Panc1 (cell line): ENCODE measurements around the gene GPR37L1. TPM values are rescaled to one million over a fixed set of nuclear protein-coding genes. Genes with fewer than 3 reads are reported as not detected.

ENCODE experiments used
- ATAC-seq: fragments of 200-7000 bp; cut with Tn5 transposase; 2 replicates; pipeline ENCODE4 v1.9.1; 2020; ENCODE audit warnings: mild to moderate bottlenecking, moderate library complexity
- BruUV-seq: library from RNA; stranded (reverse); fragments of 400-500 nt; replicated peaks from 2 replicates; lab custom pipeline; 2021; lab: Mats Ljungman, UMichigan
- CTCF ChIA-PET: fragments of 300-600 bp; sonication (Branson Sonifier 250); formaldehyde crosslinking; loops from one replicate; lab custom pipeline; 2022; ENCODE audit warnings: antibody characterized with exemption; lab: Charles Lee
- POLR2A ChIA-PET: fragments of 300-600 bp; sonication (Branson Sonifier 250); formaldehyde crosslinking; loops from one replicate; lab custom pipeline; 2022; ENCODE audit warnings: antibody characterized with exemption; lab: Charles Lee
- DNase-seq: peaks from one replicate; pipeline ENCODE4 v3.0.0-alpha.2; 2010; ENCODE audit warnings: low read depth, low spot score
- H3K27ac ChIP-seq: 2 replicates; pipeline ENCODE4 v1.5.1; 2011; ENCODE audit warnings: mild to moderate bottlenecking, low read length, inconsistent platforms
- H3K27me3 ChIP-seq: fragments of 200-500 bp; sonication (Bioruptor generic); 2 replicates; pipeline ENCODE4 v1.6.0; 2014; ENCODE audit warnings: low read length, inconsistent platforms; ENCODE audit not compliant: control insufficient read depth, insufficient read depth
- H3K36me3 ChIP-seq: fragments of 200-500 bp; sonication (Bioruptor generic); 2 replicates; pipeline ENCODE4 v1.5.1; 2014; ENCODE audit warnings: inconsistent platforms, mild to moderate bottlenecking, low read length, moderate library complexity; ENCODE audit not compliant: control insufficient read depth, insufficient read depth
- H3K4me1 ChIP-seq: 2 replicates; pipeline ENCODE4 v1.5.1; 2011; ENCODE audit warnings: inconsistent platforms, mild to moderate bottlenecking, low read length, moderate library complexity; ENCODE audit not compliant: control insufficient read depth, insufficient read depth
- H3K4me3 ChIP-seq, 2 experiments: 2 replicates each; pipeline ENCODE4 v1.5.1; 2011 to 2012; ENCODE audit warnings: low read depth in 2 of 2, low read length in 2 of 2, mild to moderate bottlenecking in 2 of 2, inconsistent platforms in 1 of 2, moderate library complexity in 1 of 2
- H3K9me3 ChIP-seq: fragments of 200-500 bp; sonication (Bioruptor generic); 2 replicates; pipeline ENCODE4 v1.5.1; 2014; ENCODE audit warnings: low read depth, mild to moderate bottlenecking, inconsistent platforms, low read length, moderate library complexity; ENCODE audit not compliant: control insufficient read depth, insufficient read depth
- CTCF ChIP-seq: fragments of 450-650 bp; IDR thresholded peaks from 2 replicates; pipeline ENCODE4 v1.5.1; 2017; ENCODE audit warnings: mild to moderate bottlenecking
- POLR2AphosphoS5 ChIP-seq: IDR thresholded peaks from 2 replicates; pipeline ENCODE4 v1.6.1; 2012; ENCODE audit warnings: mild to moderate bottlenecking, low read depth, low read length, moderate library complexity
- SIN3A ChIP-seq: IDR thresholded peaks from 2 replicates; pipeline ENCODE4 v1.6.1; 2012; ENCODE audit warnings: low read depth, mild to moderate bottlenecking, low read length, moderate library complexity, borderline replicate concordance; ENCODE audit not compliant: insufficient read depth
- TCF7L2 ChIP-seq: IDR thresholded peaks from 2 replicates; pipeline ENCODE4 v1.6.1; 2011; ENCODE audit warnings: mild to moderate bottlenecking, low read depth, low read length, inconsistent platforms
- in situ Hi-C: cut with HindIII; loops from 2 replicates; pipeline ENCODE4 v1.10.0; 2016; ENCODE audit warnings: low sequenced_read_pairs, low pct_unique_long_range_greater_than_20kb
- intact Hi-C: fragments of 100-400 bp; cut with micrococcal nuclease; formaldehyde crosslinking; loops from one replicate; pipeline ENCODE4 v1.10.0; 2022; ENCODE audit not compliant: unreplicated experiment
- total RNA-seq: library from RNA; stranded (reverse); gene quantifications from one replicate; pipeline ENCODE4 v1.2.1, GENCODE V29; 2021; ENCODE audit not compliant: unreplicated experiment
- TF ChIP-seq, protein P1 (sequence below), 2 experiments: IDR thresholded peaks; 2 replicates each; pipeline ENCODE4 v1.6.1; 2011 to 2012; ENCODE audit warnings: low read depth in 2 of 2, control low read depth in 1 of 2, low read length in 1 of 2, mild to moderate bottlenecking in 1 of 2, moderate library complexity in 1 of 2; ENCODE audit not compliant: insufficient read depth in 1 of 2

Gene GPR37L1
- total RNA-seq, 1 experiment from 2014 or later: 0.44 TPM

DNA sequence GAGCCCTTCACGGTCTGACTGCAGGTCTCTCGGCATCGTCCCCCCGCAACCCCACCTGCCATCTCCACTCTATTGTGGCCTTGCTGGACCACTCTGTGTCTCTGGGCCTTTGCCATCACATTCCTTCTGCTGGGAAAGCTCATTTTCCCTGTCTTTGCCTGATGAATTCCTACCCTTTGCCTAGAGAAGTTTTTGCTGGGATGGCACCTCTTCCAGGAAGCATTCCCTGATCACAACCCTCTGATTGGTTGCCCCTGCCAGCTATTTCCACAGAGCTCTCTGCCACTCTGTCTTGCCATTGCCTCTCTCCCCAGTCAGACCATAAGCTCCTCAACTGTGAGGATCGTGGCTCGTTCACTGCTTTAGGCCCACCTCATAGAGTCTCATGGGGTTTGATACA is 28.9 kb upstream of the GPR37L1 start:
- Histone ChIP-seq H3K9me3 (no peaks in the 10 kb centered on the region), H3K36me3 (no peaks in the 10 kb centered on the region), H3K4me3 (no peak overlapping the region), H3K4me1 (no peaks in the 10 kb centered on the region), H3K27ac (no peak overlapping the region; the same call in 1 of the 2 replicates), H3K27me3 (no peaks in the 10 kb centered on the region)
- DNase-seq: no peak
- ChIA-PET CTCF (no interaction called here), POLR2A (no interaction called here)
- no peak for ATAC-seq
- TF ChIP-seq, protein P1, sequence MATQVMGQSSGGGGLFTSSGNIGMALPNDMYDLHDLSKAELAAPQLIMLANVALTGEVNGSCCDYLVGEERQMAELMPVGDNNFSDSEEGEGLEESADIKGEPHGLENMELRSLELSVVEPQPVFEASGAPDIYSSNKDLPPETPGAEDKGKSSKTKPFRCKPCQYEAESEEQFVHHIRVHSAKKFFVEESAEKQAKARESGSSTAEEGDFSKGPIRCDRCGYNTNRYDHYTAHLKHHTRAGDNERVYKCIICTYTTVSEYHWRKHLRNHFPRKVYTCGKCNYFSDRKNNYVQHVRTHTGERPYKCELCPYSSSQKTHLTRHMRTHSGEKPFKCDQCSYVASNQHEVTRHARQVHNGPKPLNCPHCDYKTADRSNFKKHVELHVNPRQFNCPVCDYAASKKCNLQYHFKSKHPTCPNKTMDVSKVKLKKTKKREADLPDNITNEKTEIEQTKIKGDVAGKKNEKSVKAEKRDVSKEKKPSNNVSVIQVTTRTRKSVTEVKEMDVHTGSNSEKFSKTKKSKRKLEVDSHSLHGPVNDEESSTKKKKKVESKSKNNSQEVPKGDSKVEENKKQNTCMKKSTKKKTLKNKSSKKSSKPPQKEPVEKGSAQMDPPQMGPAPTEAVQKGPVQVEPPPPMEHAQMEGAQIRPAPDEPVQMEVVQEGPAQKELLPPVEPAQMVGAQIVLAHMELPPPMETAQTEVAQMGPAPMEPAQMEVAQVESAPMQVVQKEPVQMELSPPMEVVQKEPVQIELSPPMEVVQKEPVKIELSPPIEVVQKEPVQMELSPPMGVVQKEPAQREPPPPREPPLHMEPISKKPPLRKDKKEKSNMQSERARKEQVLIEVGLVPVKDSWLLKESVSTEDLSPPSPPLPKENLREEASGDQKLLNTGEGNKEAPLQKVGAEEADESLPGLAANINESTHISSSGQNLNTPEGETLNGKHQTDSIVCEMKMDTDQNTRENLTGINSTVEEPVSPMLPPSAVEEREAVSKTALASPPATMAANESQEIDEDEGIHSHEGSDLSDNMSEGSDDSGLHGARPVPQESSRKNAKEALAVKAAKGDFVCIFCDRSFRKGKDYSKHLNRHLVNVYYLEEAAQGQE (IDR thresholded peaks at IDR 0.05; ENCODE audit: insufficient read depth in 1 of 2, low read depth in 2 of 2, low read length in 1 of 2): no peak
- intact Hi-C loops: no loop called here
- no TSS peak for BruUV-seq
- in situ Hi-C loops: no loop called here

- Histone ChIP-seq H3K4me3 (no peak overlapping the region), H3K36me3 (no peaks in the 10 kb centered on the region), H3K27me3 (no peaks in the 10 kb centered on the region), H3K27ac (no peak overlapping the region), H3K4me1 (peaks cover 10% of the 10 kb centered on the region), H3K9me3 (no peaks in the 10 kb centered on the region)
- intact Hi-C loops: no loop called here
- BruUV-seq: no TSS peak
- TF ChIP-seq POLR2AphosphoS5 (no peak), SIN3A (no peak), CTCF (no peak), TCF7L2 (no peak)
- TF ChIP-seq, protein P1 (IDR thresholded peaks at IDR 0.05; ENCODE audit: insufficient read depth in 1 of 2, low read depth in 2 of 2, low read length in 1 of 2): no peak
- ChIA-PET CTCF (interaction anchor here (0.6 kb wide), 1 partner anchor 19 kb away, joined by 4 read pairs; no protein-coding TSS in a partner anchor), POLR2A (no interaction called here)
- in situ Hi-C loops: no loop called here
- DNase-seq (no peak), ATAC-seq (peak; percentile 57)
Observed at GRCh38 chr1:202101184-202101583, 21.5 kb upstream of the GPR37L1 start.
